ENCODE data around the gene RUVBL2.
"Not testable (repeated sequence)": the region's sequence is repeated elsewhere in the genome, so short reads cannot be mapped to it uniquely, and the experiment has no call there.

The RUVBL2 gene

GRCh38 chr19:49018388-49019241 is 24.9 kb downstream of the RUVBL2 start:
- DNase-seq (ENCODE audit: low read depth): not testable (repeated sequence)

GRCh38 chr19:49019242-49019932 is 25.7 kb downstream of the RUVBL2 start:
- DNase-seq (ENCODE audit: low read depth): peak; percentile 46

GRCh38 chr19:49020342-49020741 is 26.7 kb downstream of the RUVBL2 start:
- DNase-seq (ENCODE audit: low read depth): no peak

GRCh38 chr19:49020931-49021895 is 27.5 kb downstream of the RUVBL2 start:
- DNase-seq (ENCODE audit: low read depth): no peak

- DNase-seq (ENCODE audit: low read depth): no peak
Measured at GRCh38 chr19:49022116-49022515, 28.4 kb downstream of the RUVBL2 start.

- DNase-seq (ENCODE audit: low read depth): not testable (repeated sequence)
Measured at GRCh38 chr19:49024233-49024632, 30.5 kb downstream of the RUVBL2 start, which contains the start of gene CGB3. Gene CGB3, minus strand, starts transcription at chr19:49024333. Its CDS starts 362 bp downstream, at chr19:49023971.

- DNase-seq (ENCODE audit: low read depth): not testable (repeated sequence)
Measured at GRCh38 chr19:49025088-49025487, 31.4 kb downstream of the RUVBL2 start.

- DNase-seq (ENCODE audit: low read depth): not testable (repeated sequence)
Measured at GRCh38 chr19:49025599-49025998, 31.9 kb downstream of the RUVBL2 start.

GRCh38 chr19:49028686-49029085 is 35.0 kb downstream of the RUVBL2 start:
- DNase-seq (ENCODE audit: low read depth): not testable (repeated sequence)

- not testable (repeated sequence) for DNase-seq (ENCODE audit: low read depth)
Measured at GRCh38 chr19:49029749-49030148, 36.1 kb downstream of the RUVBL2 start.

GRCh38 chr19:49030323-49030722 is 36.6 kb downstream of the RUVBL2 start:
- not testable (repeated sequence) for DNase-seq (ENCODE audit: low read depth)

- not testable (repeated sequence) for DNase-seq (ENCODE audit: low read depth)
Measured at GRCh38 chr19:49031642-49032301, 38.1 kb downstream of the RUVBL2 start, which contains the start of gene CGB2. Gene CGB2, plus strand, starts transcription at chr19:49031890. Its CDS starts 206 bp downstream, at chr19:49032096.

- DNase-seq (ENCODE audit: low read depth): not testable (repeated sequence)
Measured at GRCh38 chr19:49036815-49037214, 43.1 kb downstream of the RUVBL2 start, which contains the start of gene CGB1. Gene CGB1, minus strand, starts transcription at chr19:49036895. Its CDS starts 184 bp downstream, at chr19:49036711.

GRCh38 chr19:49038111-49038510 is 44.4 kb downstream of the RUVBL2 start:
- DNase-seq (ENCODE audit: low read depth): not testable (repeated sequence)

- DNase-seq (ENCODE audit: low read depth): not testable (repeated sequence)
Measured at GRCh38 chr19:49038557-49039276, 45.0 kb downstream of the RUVBL2 start.

GRCh38 chr19:49039736-49040135 is 46.0 kb downstream of the RUVBL2 start:
- not testable (repeated sequence) for DNase-seq (ENCODE audit: low read depth)

GRCh38 chr19:49042177-49042576 is 48.5 kb downstream of the RUVBL2 start:
- DNase-seq (ENCODE audit: low read depth): no peak

GRCh38 chr19:49042666-49043065 is 49.0 kb downstream of the RUVBL2 start:
- DNase-seq (ENCODE audit: low read depth): not testable (repeated sequence)

- DNase-seq (ENCODE audit: low read depth): not testable (repeated sequence)
Measured at GRCh38 chr19:49043548-49043947, 49.9 kb downstream of the RUVBL2 start, which contains the start of gene CGB5. Gene CGB5, plus strand, starts transcription at chr19:49043848. Its CDS starts 362 bp downstream, at chr19:49044210.

GRCh38 chr19:49049011-49049410 is 55.3 kb downstream of the RUVBL2 start, which contains the start of gene CGB8:
Gene CGB8, minus strand, starts transcription at chr19:49049111. Its CDS starts 372 bp downstream, at chr19:49048739.
- not testable (repeated sequence) for DNase-seq (ENCODE audit: low read depth)
